A549 (cell line): Measurements from ENCODE around the gene OR6S1. TPM values are rescaled to one million over a fixed set of nuclear protein-coding genes. Genes with fewer than 3 reads are reported as not detected.

Experiments
- ATAC-seq, 2 experiments: fragments of 200-7000 bp in 1 of 2; fragments of >200 bp in 1 of 2; cut with Nextera tagmentation in 1 of 2; cut with Tn5 transposase in 1 of 2; 3 replicates each; pipeline versions ENCODE4 v1.8.0 to v1.9.1; 2018 to 2020; ENCODE audit warnings: mild to moderate bottlenecking in 1 of 2, moderate library complexity in 1 of 2
- CTCF ChIA-PET: fragments of 300-600 bp; sonication (Branson Sonifier 250); formaldehyde crosslinking; extraction: SDS; loops from one replicate; lab custom pipeline; 2021; ENCODE audit warnings: antibody characterized with exemption, inconsistent platforms; lab: Yijun Ruan, JAX
- POLR2A ChIA-PET: fragments of 350-600 bp; formaldehyde crosslinking; extraction: SDS; loops from one replicate; lab custom pipeline; 2021; ENCODE audit warnings: antibody characterized with exemption, inconsistent platforms; lab: Yijun Ruan, JAX
- DNase-seq, 2 experiments: peaks; one replicate each; pipeline versions ENCODE4 v3.0.0 to v3.0.0-alpha.2; 2011 to 2016; ENCODE audit warnings: low read depth in 1 of 2, low spot score in 1 of 2
- FAIRE-seq: peaks from 2 replicates; lab custom pipeline; 2011; peaks lifted over from hg19 to GRCh38; lab: Jason Lieb, UNC
- H3K27ac ChIP-seq, 2 experiments: fragments of >200 bp; sonication (Bioruptor Twin); formaldehyde crosslinking; 3 replicates each; pipeline ENCODE4 v1.5.1; 2016 to 2017
- H3K4me1 ChIP-seq: fragments of >200 bp; sonication (Bioruptor Twin); formaldehyde crosslinking; 3 replicates; pipeline ENCODE4 v1.6.1; 2016
- H3K4me2 ChIP-seq: fragments of >200 bp; sonication (Bioruptor Twin); formaldehyde crosslinking; 3 replicates; pipeline ENCODE4 v1.6.1; 2016
- H3K4me3 ChIP-seq: fragments of >200 bp; sonication (Bioruptor Twin); formaldehyde crosslinking; 3 replicates; pipeline ENCODE4 v1.5.1; 2016
- H3K9me3 ChIP-seq: fragments of >200 bp; sonication (Bioruptor Twin); formaldehyde crosslinking; 3 replicates; pipeline ENCODE4 v1.6.1; 2016
- BCL3 ChIP-seq: fragments of >200 bp; sonication (Bioruptor Twin); formaldehyde crosslinking; IDR thresholded peaks from 3 replicates; pipeline ENCODE4 v1.6.1; 2016
- CBX8 ChIP-seq: fragments of 200-600 bp; sonication (generic); IDR thresholded peaks from 2 replicates; pipeline ENCODE4 v1.6.1; 2016
- CHD2 ChIP-seq: fragments of 150-350 bp; IDR thresholded peaks from 2 replicates; pipeline ENCODE4 v1.6.1; 2014; ENCODE audit warnings: low read length; ENCODE audit not compliant: partially characterized antibody
- CHD4 ChIP-seq: fragments of 200-600 bp; sonication (generic); IDR thresholded peaks from 2 replicates; pipeline ENCODE4 v1.6.1; 2016; ENCODE audit warnings: antibody characterized with exemption, mild to moderate bottlenecking, borderline replicate concordance
- EHMT2 ChIP-seq: fragments of 200-600 bp; sonication (generic); IDR thresholded peaks from 2 replicates; pipeline ENCODE4 v1.6.1; 2016; ENCODE audit warnings: antibody characterized with exemption, low read depth, mild to moderate bottlenecking, moderate library complexity
- ELK1 ChIP-seq: fragments of 150-350 bp; IDR thresholded peaks from 2 replicates; pipeline ENCODE4 v1.6.1; 2014; ENCODE audit warnings: low read depth, mild to moderate bottlenecking, low read length
- EP300 ChIP-seq, 2 experiments: fragments of >200 bp; sonication (Bioruptor Twin); formaldehyde crosslinking; IDR thresholded peaks; 2 replicates in 1 of 2; 3 replicates in 1 of 2; pipeline ENCODE4 v1.6.1; 2016 to 2017
- ESRRA ChIP-seq: fragments of 150-350 bp; IDR thresholded peaks from 2 replicates; pipeline ENCODE4 v1.6.1; 2014; ENCODE audit warnings: mild to moderate bottlenecking, low read length, borderline replicate concordance
- FOSL2 ChIP-seq, 2 experiments: fragments of 450-650 bp in 1 of 2; fragments of >200 bp in 1 of 2; sonication (Bioruptor Twin) in 1 of 2; formaldehyde crosslinking; IDR thresholded peaks; 2 replicates each; pipeline versions ENCODE4 v1.5.0 to v1.6.1; 2016 to 2020; ENCODE audit warnings: mild to moderate bottlenecking in 1 of 2, moderate library complexity in 1 of 2
- FOXS1 ChIP-seq: fragments of 250-450 bp; sonication (Bioruptor Pico); IDR thresholded peaks from 2 replicates; pipeline ENCODE4 v1.5.0; 2020; ENCODE audit warnings: mild to moderate bottlenecking, moderate library complexity
- GATA3 ChIP-seq: IDR thresholded peaks from 2 replicates; pipeline ENCODE4 v1.6.1; 2012; ENCODE audit warnings: borderline replicate concordance
- HDAC2 ChIP-seq: fragments of 200-600 bp; sonication (generic); IDR thresholded peaks from 2 replicates; pipeline ENCODE4 v1.6.1; 2016
- HES2 ChIP-seq: fragments of >200 bp; sonication (Bioruptor Twin); formaldehyde crosslinking; IDR thresholded peaks from 2 replicates; pipeline ENCODE4 v1.6.1; 2016
- KDM1A ChIP-seq: fragments of 200-600 bp; sonication (generic); IDR thresholded peaks from 2 replicates; pipeline ENCODE4 v1.6.1; 2016; ENCODE audit warnings: low read depth, mild to moderate bottlenecking
- MAZ ChIP-seq: fragments of 150-350 bp; IDR thresholded peaks from 2 replicates; pipeline ENCODE4 v1.6.1; 2014; ENCODE audit warnings: antibody characterized with exemption, low read depth, low read length, borderline replicate concordance
- MYC ChIP-seq: IDR thresholded peaks from 2 replicates; pipeline ENCODE4 v1.6.1; 2012; ENCODE audit warnings: mild to moderate bottlenecking, inconsistent platforms, low read length, improper control_type of control experiment, borderline replicate concordance
- NPAS2 ChIP-seq: fragments of 250-450 bp; sonication (Bioruptor Pico); IDR thresholded peaks from 2 replicates; pipeline ENCODE4 v1.8.0; 2022; ENCODE audit warnings: mild to moderate bottlenecking, moderate library complexity, borderline replicate concordance
- NR3C1 ChIP-seq: fragments of >200 bp; sonication (Bioruptor Twin); formaldehyde crosslinking; IDR thresholded peaks from 3 replicates; pipeline ENCODE4 v1.6.1; 2017
- POLR2A ChIP-seq: IDR thresholded peaks from 2 replicates; pipeline ENCODE4 v1.6.1; 2012; ENCODE audit warnings: mild to moderate bottlenecking, low read length
- RAD21 ChIP-seq, 2 experiments: fragments of >200 bp in 1 of 2; sonication (Bioruptor Twin) in 1 of 2; formaldehyde crosslinking in 1 of 2; IDR thresholded peaks in 1 of 2; conservative IDR thresholded peaks in 1 of 2; 2 replicates in 1 of 2; 3 replicates in 1 of 2; pipeline ENCODE4 v1.6.1; 2012 to 2018; ENCODE audit warnings: inconsistent platforms in 1 of 2
- RCOR1 ChIP-seq: fragments of 150-350 bp; IDR thresholded peaks from 2 replicates; pipeline ENCODE4 v1.6.1; 2014; ENCODE audit warnings: antibody characterized with exemption, low read length, low read depth
- REST ChIP-seq: fragments of 200-600 bp; sonication (generic); IDR thresholded peaks from 2 replicates; pipeline ENCODE4 v1.6.1; 2016; ENCODE audit warnings: antibody characterized with exemption, mild to moderate bottlenecking, moderate library complexity
- RNF2 ChIP-seq: fragments of 200-600 bp; sonication (generic); IDR thresholded peaks from 2 replicates; pipeline ENCODE4 v1.6.1; 2016; ENCODE audit warnings: low read depth, mild to moderate bottlenecking, antibody characterized with exemption, moderate library complexity, borderline replicate concordance
- ZFP36 ChIP-seq: fragments of 450-650 bp; IDR thresholded peaks from 2 replicates; pipeline ENCODE4 v1.6.1; 2014; ENCODE audit warnings: borderline replicate concordance; ENCODE audit not compliant: partially characterized antibody
- ZSCAN20 ChIP-seq: fragments of 250-450 bp; sonication (Bioruptor Pico); IDR thresholded peaks from 2 replicates; pipeline ENCODE4 v1.8.0; 2022; ENCODE audit warnings: mild to moderate bottlenecking, moderate library complexity
- WGBS: methylation state at CpG from one replicate; pipeline ENCODE4 v1.1.6; 2017; ENCODE audit errors: missing lambda C conversion rate; 5-methylcytosine and 5-hydroxymethylcytosine counted together
- polyA plus RNA-seq, 4 experiments: library from polyadenylated mRNA; depleted of rRNA in 3 of 4; stranded (reverse); fragments of >200 nt; fragmentation: RNase III in 1 of 4; extraction: RNeasy Plus Mini Kit Qiagen cat#74134 plus additional on column Dnase treatment in 1 of 4; gene quantifications; 2 replicates in 3 of 4; 3 replicates in 1 of 4; pipeline ENCODE4 v1.2.3, GENCODE V29; 2011 to 2017

Gene OR6S1
- polyA plus RNA-seq, 2 of the 4 experiments (the other 2 are of a cell fraction): not detected

GRCh38 chr14:20671597-20672283 is 30.2 kb upstream of the OR6S1 start:
- Histone ChIP-seq H3K9me3 (no peaks in the 10 kb centered on the region), H3K4me3 (no peak overlapping the region), H3K27ac (no peak overlapping the region), H3K4me2 (no peak overlapping the region), H3K4me1 (peaks cover 5% of the 10 kb centered on the region; the same call in 1 of the 3 replicates)
- TF ChIP-seq ZFP36: no peak
- no peak for TF ChIP-seq FOSL2 (IDR thresholded peaks at IDR 0.05)
- TF ChIP-seq FOSL2 (CRISPR knock-in tag; IDR thresholded peaks at IDR 0.05): no peak
- ChIA-PET CTCF (interaction anchor here (0.7 kb wide), 1 partner anchor 14 kb away, joined by 3 read pairs; no protein-coding TSS in a partner anchor), POLR2A (no interaction called here)
- no peak for ATAC-seq
- peak in 1 of 2 experiments; percentile 51 for DNase-seq
- WGBS: 62% methylated on average over 4 of the region's 4 CpGs
- FAIRE-seq: no peak

GRCh38 chr14:20668969-20669368 is 27.5 kb upstream of the OR6S1 start:
- TF ChIP-seq HES2: no peak
- TF ChIP-seq EHMT2: no peak
- no peak for TF ChIP-seq POLR2A
- no peak for TF ChIP-seq CHD2
- no peak for TF ChIP-seq NPAS2 (CRISPR knock-in tag)
- no peak for TF ChIP-seq REST
- no peak for TF ChIP-seq RAD21 (conservative IDR thresholded peaks at IDR 0.05 in 1 of 2, IDR thresholded peaks at IDR 0.05 in 1 of 2)
- no peak for TF ChIP-seq RNF2
- TF ChIP-seq ZSCAN20 (CRISPR knock-in tag): no peak
- TF ChIP-seq KDM1A: no peak
- DNase-seq: peak in 1 of 2 experiments; percentile 63
- CTCF ChIA-PET: interaction anchor here (0.9 to 2.5 kb wide), 7 partner anchors 10 to 302 kb away, joined by 3 to 7 read pairs (median 4); no protein-coding TSS in a partner anchor
- peak; percentile 15 to 37; a peak in 4 of 6 replicates for ATAC-seq
- FAIRE-seq: no peak
- Histone ChIP-seq H3K27ac (no peak overlapping the region), H3K4me1 (peaks cover 5% of the 10 kb centered on the region; the same call in 1 of the 3 replicates), H3K4me2 (no peak overlapping the region), H3K4me3 (no peak overlapping the region), H3K9me3 (no peaks in the 10 kb centered on the region)
- WGBS: 38% methylated on average over 2 of the region's 2 CpGs
- POLR2A ChIA-PET: interaction anchor here (1.0 to 1.6 kb wide), 2 partner anchors 13 to 15 kb away, joined by 3 to 5 read pairs; no protein-coding TSS in a partner anchor

GRCh38 chr14:20667957-20668356 is 26.5 kb upstream of the OR6S1 start:
- Histone ChIP-seq H3K27ac (no peak overlapping the region), H3K4me2 (no peak overlapping the region), H3K4me1 (peaks cover 5% of the 10 kb centered on the region; the same call in 1 of the 3 replicates), H3K9me3 (no peaks in the 10 kb centered on the region), H3K4me3 (no peak overlapping the region)
- 94% methylated on average over 2 of the region's 2 CpGs for WGBS
- FAIRE-seq (no peak), DNase-seq (no peak), ATAC-seq (no peak)
- ChIA-PET POLR2A (interaction anchor here (1.6 kb wide), 1 partner anchor 14 kb away, joined by 5 read pairs; no protein-coding TSS in a partner anchor), CTCF (interaction anchor here (1.0 to 2.5 kb wide), 5 partner anchors 9 to 303 kb away, joined by 3 to 7 read pairs (median 4); no protein-coding TSS in a partner anchor)
- TF ChIP-seq NR3C1: no peak
- no peak for TF ChIP-seq FOXS1 (CRISPR knock-in tag)
- TF ChIP-seq CBX8: no peak
- TF ChIP-seq ELK1: no peak
- TF ChIP-seq GATA3: no peak
- no peak for TF ChIP-seq BCL3
- TF ChIP-seq ZSCAN20 (CRISPR knock-in tag): no peak
- TF ChIP-seq HES2: no peak
- no peak for TF ChIP-seq HDAC2
- no peak for TF ChIP-seq RCOR1
- TF ChIP-seq MAZ: no peak
- TF ChIP-seq KDM1A: no peak
- no peak for TF ChIP-seq MYC
- no peak for TF ChIP-seq CHD4
- no peak for TF ChIP-seq ESRRA
- TF ChIP-seq EP300 (IDR thresholded peaks at IDR 0.05): no peak
